HUES48 (cell line): Measurements from ENCODE around the gene GARNL3.

Experiments
- H3K27ac ChIP-seq: one replicate; pipeline ENCODE4 v1.7.0; 2013; ENCODE audit warnings: low read depth, low read length, inconsistent platforms
- H3K27me3 ChIP-seq: 2 replicates; pipeline ENCODE4 v1.6.1; 2013; ENCODE audit warnings: mild to moderate bottlenecking, low read length; ENCODE audit not compliant: control insufficient read depth, insufficient read depth
- H3K36me3 ChIP-seq: 2 replicates; pipeline ENCODE4 v1.6.1; 2013; ENCODE audit warnings: low read length; ENCODE audit not compliant: control insufficient read depth, insufficient read depth
- H3K4me1 ChIP-seq: 2 replicates; pipeline ENCODE4 v1.6.1; 2013; ENCODE audit warnings: mild to moderate bottlenecking, low read length; ENCODE audit not compliant: control insufficient read depth, insufficient read depth
- H3K4me3 ChIP-seq: 2 replicates; pipeline ENCODE4 v1.5.1; 2013; ENCODE audit warnings: mild to moderate bottlenecking, low read depth, low read length
- H3K9ac ChIP-seq: 2 replicates; pipeline ENCODE4 v1.6.1; 2013; ENCODE audit warnings: mild to moderate bottlenecking, low read depth, low read length, moderate library complexity
- H3K9me3 ChIP-seq: 2 replicates; pipeline ENCODE4 v1.6.1; 2013; ENCODE audit warnings: low read length; ENCODE audit not compliant: control insufficient read depth, insufficient read depth

Gene GARNL3

GRCh38 chr9:127351182-127352166 lies 86.9 kb downstream of the GARNL3 start:
- H3K9me3 ChIP-seq = no peaks in the 10 kb centered on the region
- peaks cover 30% of the 10 kb centered on the region for H3K4me1 ChIP-seq
- H3K4me3 ChIP-seq = no peak overlapping the region
- no peak overlapping the region for H3K9ac ChIP-seq
- 0 out of 2 replicates have a peak, but pooled peaks cover 8% of the 10 kb centered on the region for H3K36me3 ChIP-seq
- H3K27me3 ChIP-seq = no peaks in the 10 kb centered on the region
- no peak overlapping the region for H3K27ac ChIP-seq

GRCh38 chr9:127353882-127354281 lies 89.3 kb downstream of the GARNL3 start:
- Histone ChIP-seq H3K4me1 (peaks cover 24% of the 10 kb centered on the region), H3K4me3 (no peak overlapping the region), H3K9me3 (no peaks in the 10 kb centered on the region), H3K9ac (peak overlapping the region; percentile 0; the same call in 1 of the 2 replicates), H3K27ac (peak overlapping the region; percentile 88), H3K36me3 (peaks cover 24% of the 10 kb centered on the region; the same call in 1 of the 2 replicates), H3K27me3 (no peaks in the 10 kb centered on the region)

- no peaks in the 10 kb centered on the region for H3K9me3 ChIP-seq
- H3K4me1 ChIP-seq = peaks cover 24% of the 10 kb centered on the region
- H3K9ac ChIP-seq = no peak overlapping the region
- H3K27ac ChIP-seq = no peak overlapping the region
- H3K4me3 ChIP-seq = no peak overlapping the region
- no peaks in the 10 kb centered on the region for H3K27me3 ChIP-seq
- peaks cover 24% of the 10 kb centered on the region; the same call in 1 of the 2 replicates for H3K36me3 ChIP-seq
Measured at GRCh38 chr9:127356906-127357305, 92.3 kb downstream of the GARNL3 start.

GRCh38 chr9:127358023-127358535 lies 93.5 kb downstream of the GARNL3 start:
- no peak overlapping the region for H3K27ac ChIP-seq
- H3K27me3 ChIP-seq = no peaks in the 10 kb centered on the region

GRCh38 chr9:127358770-127359169 lies 94.2 kb downstream of the GARNL3 start:
- peaks cover 13% of the 10 kb centered on the region for H3K4me1 ChIP-seq
- no peak overlapping the region for H3K27ac ChIP-seq
- H3K4me3 ChIP-seq = no peak overlapping the region
- H3K9ac ChIP-seq = no peak overlapping the region
- no peaks in the 10 kb centered on the region for H3K27me3 ChIP-seq
- peaks cover 24% of the 10 kb centered on the region; the same call in 1 of the 2 replicates for H3K36me3 ChIP-seq
- H3K9me3 ChIP-seq = no peaks in the 10 kb centered on the region

More at GRCh38 chr9:127358023-127358535, 93.5 kb downstream of the GARNL3 start:
- H3K9ac ChIP-seq = no peak overlapping the region
- H3K9me3 ChIP-seq = no peaks in the 10 kb centered on the region
- peaks cover 24% of the 10 kb centered on the region; the same call in 1 of the 2 replicates for H3K36me3 ChIP-seq
- H3K4me3 ChIP-seq = no peak overlapping the region
- H3K4me1 ChIP-seq = peaks cover 20% of the 10 kb centered on the region

GRCh38 chr9:127360250-127360649 lies 95.7 kb downstream of the GARNL3 start:
- peaks cover 2% of the 10 kb centered on the region; the same call in 1 of the 2 replicates for H3K4me1 ChIP-seq
- H3K27ac ChIP-seq = no peak overlapping the region
- no peaks in the 10 kb centered on the region for H3K9me3 ChIP-seq
- H3K36me3 ChIP-seq = peaks cover 23% of the 10 kb centered on the region; the same call in 1 of the 2 replicates
- no peak overlapping the region for H3K9ac ChIP-seq
- no peak overlapping the region for H3K4me3 ChIP-seq
- H3K27me3 ChIP-seq = no peaks in the 10 kb centered on the region

GRCh38 chr9:127360829-127361228 lies 96.3 kb downstream of the GARNL3 start:
- H3K9ac ChIP-seq = no peak overlapping the region
- H3K27me3 ChIP-seq = no peaks in the 10 kb centered on the region
- no peak overlapping the region for H3K4me3 ChIP-seq
- no peak overlapping the region for H3K27ac ChIP-seq
- H3K9me3 ChIP-seq = no peaks in the 10 kb centered on the region
- H3K36me3 ChIP-seq = peaks cover 19% of the 10 kb centered on the region; the same call in 1 of the 2 replicates
- no peaks in the 10 kb centered on the region for H3K4me1 ChIP-seq

GRCh38 chr9:127361561-127361960 lies 97.0 kb downstream of the GARNL3 start:
- Histone ChIP-seq H3K4me1 (no peaks in the 10 kb centered on the region), H3K9ac (no peak overlapping the region), H3K4me3 (no peak overlapping the region), H3K9me3 (no peaks in the 10 kb centered on the region), H3K27me3 (no peaks in the 10 kb centered on the region), H3K36me3 (peaks cover 15% of the 10 kb centered on the region; the same call in 1 of the 2 replicates), H3K27ac (no peak overlapping the region)

- no peaks in the 10 kb centered on the region for H3K9me3 ChIP-seq
- no peak overlapping the region for H3K27ac ChIP-seq
- H3K36me3 ChIP-seq = peaks cover 5% of the 10 kb centered on the region; the same call in 1 of the 2 replicates
Measured at GRCh38 chr9:127362829-127363228, 98.3 kb downstream of the GARNL3 start.

GRCh38 chr9:127365461-127365860 lies 100.9 kb downstream of the GARNL3 start:
- Histone ChIP-seq H3K27me3 (no peaks in the 10 kb centered on the region), H3K9me3 (no peaks in the 10 kb centered on the region), H3K9ac (no peak overlapping the region), H3K4me1 (peaks cover 5% of the 10 kb centered on the region; the same call in 1 of the 2 replicates), H3K27ac (no peak overlapping the region), H3K36me3 (no peaks in the 10 kb centered on the region), H3K4me3 (no peak overlapping the region)

More at GRCh38 chr9:127362829-127363228, 98.3 kb downstream of the GARNL3 start:
- no peaks in the 10 kb centered on the region for H3K4me1 ChIP-seq
- H3K4me3 ChIP-seq = no peak overlapping the region
- no peak overlapping the region for H3K9ac ChIP-seq
- no peaks in the 10 kb centered on the region for H3K27me3 ChIP-seq

GRCh38 chr9:127366594-127366993 lies 102.0 kb downstream of the GARNL3 start:
- no peak overlapping the region for H3K4me3 ChIP-seq
- no peaks in the 10 kb centered on the region for H3K36me3 ChIP-seq
- peaks cover 5% of the 10 kb centered on the region; the same call in 1 of the 2 replicates for H3K4me1 ChIP-seq
- H3K27ac ChIP-seq = no peak overlapping the region
- H3K9me3 ChIP-seq = no peaks in the 10 kb centered on the region
- no peaks in the 10 kb centered on the region for H3K27me3 ChIP-seq
- no peak overlapping the region for H3K9ac ChIP-seq
